Umbilical cord (tissue), 2 donors: ENCODE results near the gene NPNT. TPM values are rescaled to one million over a fixed set of nuclear protein-coding genes. Genes with fewer than 3 reads are reported as not detected.
A peak's percentile ranks its signal among the peaks of the same experiment; 100 is the strongest.
"Not testable (repeated sequence)": the region's sequence is repeated elsewhere in the genome, so short reads cannot be mapped to it uniquely, and the experiment has no call there.

Source experiments
- DNase-seq: peaks from one replicate; pipeline ENCODE4 v3.0.0-alpha.2; 2015; ENCODE audit warnings: low spot score
- total RNA-seq: library from RNA; depleted of rRNA; stranded (reverse); fragments of >200 nt; gene quantifications from one replicate; pipeline ENCODE4 v1.2.3, GENCODE V29; 2014; ENCODE audit warnings: low replicate concordance; ENCODE audit not compliant: insufficient read depth

NPNT gene, protein sequence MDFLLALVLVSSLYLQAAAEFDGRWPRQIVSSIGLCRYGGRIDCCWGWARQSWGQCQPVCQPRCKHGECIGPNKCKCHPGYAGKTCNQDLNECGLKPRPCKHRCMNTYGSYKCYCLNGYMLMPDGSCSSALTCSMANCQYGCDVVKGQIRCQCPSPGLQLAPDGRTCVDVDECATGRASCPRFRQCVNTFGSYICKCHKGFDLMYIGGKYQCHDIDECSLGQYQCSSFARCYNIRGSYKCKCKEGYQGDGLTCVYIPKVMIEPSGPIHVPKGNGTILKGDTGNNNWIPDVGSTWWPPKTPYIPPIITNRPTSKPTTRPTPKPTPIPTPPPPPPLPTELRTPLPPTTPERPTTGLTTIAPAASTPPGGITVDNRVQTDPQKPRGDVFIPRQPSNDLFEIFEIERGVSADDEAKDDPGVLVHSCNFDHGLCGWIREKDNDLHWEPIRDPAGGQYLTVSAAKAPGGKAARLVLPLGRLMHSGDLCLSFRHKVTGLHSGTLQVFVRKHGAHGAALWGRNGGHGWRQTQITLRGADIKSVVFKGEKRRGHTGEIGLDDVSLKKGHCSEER
- 62.1 TPM for total RNA-seq

DNA sequence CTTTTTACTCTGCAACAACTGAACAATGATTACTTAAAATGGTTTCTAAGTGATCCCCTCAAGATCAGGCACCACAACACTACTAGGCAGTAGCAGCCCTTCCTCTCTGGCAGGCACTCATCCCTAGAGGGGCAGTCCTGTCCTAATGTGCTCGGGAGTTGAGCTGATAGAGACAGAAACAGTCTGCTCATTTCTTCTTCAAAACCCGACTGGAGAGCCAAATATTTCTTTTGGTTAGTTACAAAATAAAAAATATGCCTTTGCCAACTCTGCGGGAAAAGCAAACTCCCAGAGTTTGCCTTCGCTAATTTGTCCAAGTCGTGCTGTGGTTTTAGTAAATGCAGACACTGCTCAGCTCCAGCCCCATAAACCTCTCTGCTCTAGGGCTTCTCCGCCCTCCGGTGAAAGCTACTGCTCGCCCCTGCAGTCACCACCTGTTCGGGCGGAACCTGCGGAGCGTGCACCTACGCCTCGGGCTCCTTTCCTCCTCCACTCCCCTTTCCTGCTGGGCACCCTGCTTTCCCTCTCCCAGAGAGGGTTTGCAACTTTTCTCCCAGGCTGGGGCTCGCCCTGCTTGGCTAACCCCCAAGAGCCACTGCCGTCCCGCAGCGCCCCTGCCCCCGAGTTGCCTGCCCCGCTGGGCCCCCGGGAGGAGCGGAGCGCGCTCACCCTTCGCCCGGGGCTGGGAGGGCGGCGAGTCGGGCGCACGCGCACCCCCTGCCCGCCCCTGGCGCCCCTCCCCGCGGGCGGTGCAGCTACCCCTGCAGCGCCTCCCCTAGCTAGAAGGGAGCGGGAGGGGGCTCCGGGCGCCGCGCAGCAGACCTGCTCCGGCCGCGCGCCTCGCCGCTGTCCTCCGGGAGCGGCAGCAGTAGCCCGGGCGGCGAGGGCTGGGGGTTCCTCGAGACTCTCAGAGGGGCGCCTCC lies at the start of gene NPNT:
TSS of gene NPNT (plus strand) at position 812 of the 923 bp plus-strand sequence. CDS start 182 bp downstream, outside the sequence.
- DNase-seq: peak; percentile 38

DNA sequence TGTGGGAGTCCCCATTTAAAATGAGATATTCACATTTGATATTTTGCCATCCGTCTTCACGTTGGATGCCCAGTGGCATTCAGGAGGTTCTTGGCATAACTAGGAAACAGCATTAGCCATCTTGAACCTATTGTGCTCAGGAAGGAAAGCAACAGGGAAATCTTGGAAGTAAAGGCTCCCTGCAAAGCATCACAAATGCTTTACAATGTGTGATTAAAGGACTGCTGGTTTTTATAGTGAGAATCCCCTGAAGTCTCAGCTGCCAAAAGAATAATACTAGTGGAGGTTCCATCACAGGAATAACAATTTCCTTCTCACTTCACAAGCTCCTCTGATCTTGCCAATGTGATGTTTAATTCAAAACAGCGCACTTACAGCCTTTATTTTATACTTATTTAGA lies 49.7 kb upstream of the NPNT start:
- no peak for DNase-seq

GRCh38 chr4:105848359-105848758 lies 46.9 kb upstream of the NPNT start:
- DNase-seq: not testable (repeated sequence)

DNA sequence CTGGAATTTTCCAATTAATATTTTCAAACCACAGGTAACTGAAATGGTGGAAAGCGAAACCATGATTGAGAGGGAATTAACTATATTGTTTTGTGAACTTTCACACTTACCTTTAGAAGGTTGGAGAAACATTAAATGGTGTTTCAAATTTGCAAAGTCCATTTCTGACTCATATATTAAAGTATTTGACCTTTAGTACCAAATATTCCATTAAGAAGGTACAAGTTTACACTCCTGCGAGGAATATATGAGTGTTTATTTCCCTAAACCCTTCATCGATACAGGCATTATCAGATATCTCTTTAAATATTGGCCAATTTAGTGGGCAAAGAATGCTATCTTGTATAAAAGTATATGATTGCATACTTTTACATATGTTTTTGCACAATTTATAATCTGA lies 44.1 kb upstream of the NPNT start:
- no peak for DNase-seq

GRCh38 chr4:105852230-105852629 lies 43.0 kb upstream of the NPNT start:
- not testable (repeated sequence) for DNase-seq

- no peak for DNase-seq
Measured at GRCh38 chr4:105858466-105859040, 36.7 kb upstream of the NPNT start.

DNA sequence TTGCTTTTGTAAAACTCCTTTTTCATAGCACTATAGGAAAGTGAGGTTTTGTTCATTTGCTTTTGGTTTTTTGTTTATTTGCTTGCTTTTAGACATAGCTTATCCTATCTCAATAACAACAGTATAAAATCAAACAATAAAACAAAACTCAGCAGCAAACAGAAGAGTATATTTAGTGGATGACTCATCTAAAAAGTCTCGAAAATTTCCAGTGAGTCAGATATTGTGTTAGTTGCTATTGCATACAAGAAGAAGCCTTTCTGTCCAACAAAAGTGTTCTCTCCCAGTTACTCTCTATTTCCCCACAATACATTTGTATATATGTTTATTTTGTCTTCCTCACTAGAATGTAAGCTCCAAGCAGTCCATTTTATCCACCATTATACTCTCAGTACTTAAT lies 36.0 kb upstream of the NPNT start:
- no peak for DNase-seq

GRCh38 chr4:105870963-105871362 lies 24.3 kb upstream of the NPNT start:
- DNase-seq: no peak

GRCh38 chr4:105871997-105872396 lies 23.3 kb upstream of the NPNT start:
- no peak for DNase-seq

DNA sequence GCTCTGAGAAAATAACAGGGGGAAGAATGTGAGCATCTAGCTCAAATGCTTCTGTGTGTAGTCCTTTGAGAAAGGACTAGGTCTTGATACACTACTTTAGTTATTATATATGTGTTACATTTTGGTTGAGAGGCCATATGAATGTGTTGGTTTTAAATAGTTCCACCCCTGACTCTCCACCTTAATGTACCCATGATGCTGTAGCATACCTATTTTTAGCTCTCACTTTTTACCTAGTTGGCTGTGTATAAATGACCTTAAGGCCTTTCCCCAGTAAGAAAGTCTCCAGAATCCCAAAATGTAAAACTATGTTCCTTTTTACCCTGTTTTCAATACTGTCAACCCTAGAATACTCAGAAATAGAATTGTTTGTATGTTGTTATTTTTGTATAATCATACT lies 20.0 kb upstream of the NPNT start:
- no peak for DNase-seq

- DNase-seq: no peak
Measured at GRCh38 chr4:105878668-105879067, 16.6 kb upstream of the NPNT start.

DNA sequence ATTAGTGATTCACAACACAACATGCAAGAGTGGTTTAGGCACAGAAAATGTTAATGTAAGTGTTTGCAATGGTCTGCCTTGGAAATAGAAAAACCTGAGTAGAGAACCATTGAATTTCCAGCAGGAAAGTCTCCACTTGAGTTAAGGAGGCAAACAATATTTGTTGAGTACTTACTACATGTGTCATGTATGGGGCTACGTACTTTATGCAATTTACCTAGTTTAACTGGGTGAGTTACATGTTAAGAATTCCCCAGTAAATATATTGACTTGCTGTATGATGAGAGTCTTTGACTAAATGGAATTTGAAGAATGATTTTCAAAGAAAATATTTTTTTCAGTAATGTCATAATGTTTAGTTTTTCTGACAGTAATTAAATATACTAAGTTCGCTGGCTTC lies 7.8 kb upstream of the NPNT start:
- no peak for DNase-seq

DNA sequence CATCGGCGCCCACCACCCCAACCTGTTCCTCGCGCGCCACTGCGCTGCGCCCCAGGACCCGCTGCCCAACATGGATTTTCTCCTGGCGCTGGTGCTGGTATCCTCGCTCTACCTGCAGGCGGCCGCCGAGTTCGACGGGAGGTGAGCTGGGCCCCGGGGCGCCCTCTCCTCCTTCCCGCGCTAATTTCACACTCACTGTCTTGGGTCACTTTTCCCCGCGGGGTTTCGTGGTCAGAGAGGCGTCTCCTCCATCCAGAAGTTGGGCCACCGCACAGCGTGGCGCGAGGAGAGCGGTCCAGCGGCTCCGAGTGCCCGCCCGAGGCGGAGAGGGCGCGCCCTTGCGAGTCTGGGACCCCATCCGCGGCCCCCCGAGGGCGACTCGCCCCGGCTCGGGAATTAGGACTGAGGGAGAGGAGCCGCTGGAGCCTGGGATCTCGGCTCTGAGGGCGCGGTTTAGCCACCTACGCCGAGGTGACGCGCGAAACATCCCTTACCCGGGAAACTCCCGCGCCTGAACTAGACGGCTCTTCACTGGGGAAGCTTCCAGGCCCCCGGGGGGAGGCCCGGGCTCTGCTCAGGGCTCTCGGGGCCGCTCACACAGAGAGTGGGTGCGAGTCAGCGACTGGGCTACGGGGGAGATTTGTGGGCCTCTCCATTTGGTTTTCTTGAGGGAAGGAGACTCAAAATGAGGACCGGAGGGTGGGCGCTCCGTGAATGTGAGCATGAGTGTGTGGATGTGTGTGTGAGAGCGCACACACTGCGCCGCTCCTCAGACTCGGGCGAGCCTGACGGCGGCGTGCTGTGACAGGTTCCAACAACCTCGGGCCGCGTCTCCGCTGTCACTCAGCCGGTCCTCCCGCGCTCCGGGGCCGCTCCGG lies 551 bp downstream of the NPNT start:
- peak; percentile 57 for DNase-seq

GRCh38 chr4:105896461-105896942 lies 1.2 kb downstream of the NPNT start:
- DNase-seq: peak; percentile 17

- peak; percentile 25 for DNase-seq
Measured at GRCh38 chr4:105896984-105897775, 1.9 kb downstream of the NPNT start.

DNA sequence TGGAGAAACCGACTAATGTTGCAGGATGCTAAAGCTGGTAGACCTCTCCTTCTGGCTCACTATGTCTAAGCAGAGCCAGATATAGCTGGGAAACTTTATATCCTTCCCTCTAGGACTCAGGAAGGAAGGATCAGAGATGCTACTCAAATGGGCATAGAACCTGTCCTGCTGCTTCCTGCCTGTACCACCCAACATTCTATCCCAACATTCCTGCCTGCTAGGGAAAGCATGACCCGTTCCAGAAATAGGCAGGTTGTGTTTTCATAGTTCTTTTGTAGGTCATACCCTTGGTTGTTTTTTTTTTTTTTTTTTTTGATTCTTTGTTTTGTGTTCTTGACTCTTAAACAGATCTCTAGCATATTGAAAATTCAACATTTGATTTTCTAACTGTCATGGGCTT lies 5.3 kb downstream of the NPNT start:
- DNase-seq: no peak

- DNase-seq: no peak
Measured at GRCh38 chr4:105902550-105903262, 7.4 kb downstream of the NPNT start.

- DNase-seq: peak; percentile 56
Measured at GRCh38 chr4:105909787-105910281, 14.6 kb downstream of the NPNT start.

DNA sequence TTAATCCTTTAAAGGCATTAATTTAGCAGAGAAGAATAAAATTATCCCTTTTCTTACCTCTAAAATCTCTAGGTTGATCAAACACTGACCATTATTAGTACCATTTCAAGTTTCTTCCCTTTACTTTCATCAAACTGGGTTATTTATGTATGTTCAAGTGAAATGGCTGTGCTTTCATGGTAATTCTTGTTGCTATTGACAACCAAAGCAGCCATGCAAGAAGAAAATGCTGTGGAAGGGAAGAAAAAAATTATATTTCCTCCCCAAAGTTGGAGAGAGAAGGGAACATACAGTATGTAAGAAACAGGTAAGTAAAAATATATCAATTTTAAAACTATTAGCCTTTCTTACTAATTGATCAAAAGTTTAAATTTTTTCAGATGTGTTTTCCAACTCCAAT lies 16.2 kb downstream of the NPNT start:
- no peak for DNase-seq
